SK-N-SH (cell line): ENCODE data around the gene AKAP10. TPM values are rescaled to one million over a fixed set of nuclear protein-coding genes. Genes with fewer than 3 reads are reported as not detected.

Source experiments
- CTCF ChIA-PET: fragments of 300-600, 350-600 bp; formaldehyde crosslinking; extraction: SDS; loops from one replicate; lab custom pipeline; 2021; lab: Yijun Ruan, JAX
- POLR2A ChIA-PET: fragments of 350-600 bp; sonication (Branson Sonifier 250); formaldehyde crosslinking; extraction: SDS; loops from one replicate; lab custom pipeline; 2020; ENCODE audit warnings: antibody characterized with exemption, inconsistent platforms; lab: Yijun Ruan, JAX
- DNase-seq: peaks from one replicate; pipeline ENCODE4 v3.0.0; 2012
- H2AFZ ChIP-seq: fragments of 200-600 bp; sonication (generic); 2 replicates; pipeline ENCODE4 v1.8.1; 2016; ENCODE audit warnings: antibody characterized with exemption, mild to moderate bottlenecking, low read depth
- H3F3A ChIP-seq: fragments of 200-600 bp; sonication (generic); replicated peaks from 2 replicates; pipeline ENCODE3; 2016; ENCODE audit warnings: antibody characterized with exemption, mild to moderate bottlenecking; ENCODE audit not compliant: insufficient read depth
- H3K27ac ChIP-seq, 2 experiments: fragments of 200-500 bp in 1 of 2; fragments of 200-600 bp in 1 of 2; sonication (Bioruptor generic) in 1 of 2; sonication (generic), shearing (Covaris generic) in 1 of 2; 2 replicates each; pipeline versions ENCODE4 v1.5.1 to v1.6.1; 2014 to 2016; ENCODE audit warnings: low read depth in 2 of 2, inconsistent platforms in 1 of 2, low read length in 1 of 2, mild to moderate bottlenecking in 1 of 2, mixed read lengths in 1 of 2
- H3K27me3 ChIP-seq: fragments of 200-600 bp; sonication (generic), shearing (Covaris generic); 2 replicates; pipeline ENCODE4 v1.6.1; 2016; ENCODE audit warnings: mixed run types; ENCODE audit not compliant: insufficient read depth
- H3K36me3 ChIP-seq, 2 experiments: fragments of 200-500 bp in 1 of 2; fragments of 200-600 bp in 1 of 2; sonication (Bioruptor generic) in 1 of 2; sonication (generic) in 1 of 2; replicated peaks in 1 of 2; 2 replicates each; pipeline versions ENCODE3 to v1.5.1; 2014 to 2016; ENCODE audit warnings: low read length in 1 of 2, mild to moderate bottlenecking in 1 of 2; ENCODE audit not compliant: insufficient read depth in 2 of 2, control insufficient read depth in 1 of 2
- H3K4me1 ChIP-seq, 2 experiments: fragments of 200-500 bp in 1 of 2; fragments of 200-600 bp in 1 of 2; sonication (Bioruptor generic) in 1 of 2; sonication (generic), shearing (Covaris generic) in 1 of 2; 2 replicates each; pipeline versions ENCODE4 v1.5.1 to v1.6.1; 2014 to 2016; ENCODE audit warnings: low read depth in 1 of 2, low read length in 1 of 2, mixed run types in 1 of 2; ENCODE audit not compliant: insufficient read depth in 2 of 2, control insufficient read depth in 1 of 2
- H3K4me2 ChIP-seq: fragments of 200-600 bp; sonication (generic), shearing (Covaris generic); 2 replicates; pipeline ENCODE4 v1.6.1; 2017; ENCODE audit warnings: mixed run types
- H3K4me3 ChIP-seq, 2 experiments: fragments of 200-500 bp in 1 of 2; fragments of 200-600 bp in 1 of 2; sonication (Bioruptor generic) in 1 of 2; sonication (generic), shearing (Covaris generic) in 1 of 2; 2 replicates each; pipeline versions ENCODE4 v1.5.1 to v1.8.1; 2014 to 2016; ENCODE audit warnings: low read depth in 2 of 2, inconsistent platforms in 1 of 2, low read length in 1 of 2, mild to moderate bottlenecking in 1 of 2, mixed read lengths in 1 of 2, moderate library complexity in 1 of 2
- H3K79me2 ChIP-seq: fragments of 200-600 bp; sonication (generic); 2 replicates; pipeline ENCODE4 v1.8.1; 2017; ENCODE audit warnings: mild to moderate bottlenecking; ENCODE audit not compliant: insufficient read depth
- H3K9ac ChIP-seq: fragments of 200-600 bp; sonication (generic); 2 replicates; pipeline ENCODE4 v1.6.1; 2017; ENCODE audit warnings: mixed run types
- H3K9me2 ChIP-seq: fragments of 200-600 bp; sonication (generic); 2 replicates; pipeline ENCODE4 v1.6.1; 2017; ENCODE audit warnings: mixed run types
- H3K9me3 ChIP-seq: fragments of 200-600 bp; sonication (generic); 2 replicates; pipeline ENCODE4 v1.6.1; 2017; ENCODE audit warnings: mixed run types, mild to moderate bottlenecking, moderate library complexity
- H4K20me1 ChIP-seq: fragments of 200-600 bp; sonication (generic); 2 replicates; pipeline ENCODE4 v1.6.1; 2017; ENCODE audit warnings: mild to moderate bottlenecking, mixed run types; ENCODE audit not compliant: insufficient read depth
- CTCF ChIP-seq: fragments of 200-600 bp; sonication (generic); IDR thresholded peaks from 2 replicates; pipeline ENCODE4 v1.6.1; 2017; ENCODE audit warnings: antibody characterized with exemption, mild to moderate bottlenecking, moderate library complexity
- EP300 ChIP-seq, 2 experiments: IDR thresholded peaks; 2 replicates each; pipeline versions ENCODE4 v1.4.0 to v1.6.1; 2012; ENCODE audit warnings: borderline replicate concordance in 1 of 2, low read depth in 1 of 2, low read length in 1 of 2
- EZH2phosphoT487 ChIP-seq: fragments of 200-600 bp; sonication (generic); IDR thresholded peaks from 2 replicates; pipeline ENCODE4 v1.6.1; 2017; ENCODE audit warnings: low read depth, mixed run types, mild to moderate bottlenecking, antibody characterized with exemption, moderate library complexity, borderline replicate concordance
- FOSL2 ChIP-seq: IDR thresholded peaks from 2 replicates; pipeline ENCODE4 v1.4.0; 2012; ENCODE audit warnings: low read depth, mild to moderate bottlenecking, moderate library complexity, borderline replicate concordance
- FOXM1 ChIP-seq: IDR thresholded peaks from 2 replicates; pipeline ENCODE4 v1.4.0; 2012; ENCODE audit warnings: low read depth, mild to moderate bottlenecking
- IRF3 ChIP-seq: fragments of 150-350 bp; IDR thresholded peaks from 2 replicates; pipeline ENCODE4 v1.6.1; 2016; ENCODE audit warnings: mild to moderate bottlenecking, low read depth, low read length
- JUND ChIP-seq: IDR thresholded peaks from 2 replicates; pipeline ENCODE4 v1.4.0; 2012
- MEF2A ChIP-seq: IDR thresholded peaks from 2 replicates; pipeline ENCODE4 v1.4.0; 2012; ENCODE audit warnings: low read depth, borderline replicate concordance
- MXI1 ChIP-seq: IDR thresholded peaks from 2 replicates; pipeline ENCODE4 v1.6.1; 2012; ENCODE audit warnings: mild to moderate bottlenecking, low read depth, low read length, improper control_type of control experiment
- RFX5 ChIP-seq: IDR thresholded peaks from 2 replicates; pipeline ENCODE4 v1.6.1; 2012; ENCODE audit warnings: mild to moderate bottlenecking, improper control_type of control experiment, low read length
- ZBTB33 ChIP-seq: IDR thresholded peaks from 2 replicates; pipeline ENCODE4 v1.4.0; 2012; ENCODE audit warnings: low read depth, borderline replicate concordance
- WGBS: methylation state at CpG from one replicate; pipeline ENCODE4 v1.1.6; 2017; ENCODE audit warnings: low lambda C conversion rate; 5-methylcytosine and 5-hydroxymethylcytosine counted together
- polyA plus RNA-seq, 3 experiments: library from polyadenylated mRNA; depleted of rRNA; stranded (reverse); fragments of >200 nt; gene quantifications; 2 replicates each; pipeline ENCODE4 v1.2.3, GENCODE V29; 2012

The AKAP10 gene
- polyA plus RNA-seq, 1 of the 3 experiments (the other 2 are of a cell fraction): 12.7 TPM

- no peak for TF ChIP-seq CTCF
- TF ChIP-seq, all 33 proteins: peak for 0
Measured at GRCh38 chr17:19880393-19880792, 97.2 kb downstream of the AKAP10 start (continued).

- no peak overlapping the region for H3K27ac ChIP-seq
- no peak overlapping the region for H3K4me2 ChIP-seq
- no peak for DNase-seq
- H3K4me1 ChIP-seq: no peaks in the 10 kb centered on the region
- TF ChIP-seq FOXM1: no peak
- no peak for TF ChIP-seq JUND
- TF ChIP-seq EP300 (IDR thresholded peaks at IDR 0.05; ENCODE audit: borderline replicate concordance in 1 of 2, low read depth in 1 of 2, low read length in 1 of 2): no peak
- TF ChIP-seq FOSL2: no peak
- 36% methylated on average over 6 of the region's 6 CpGs for WGBS
- ChIA-PET CTCF (no interaction called here), POLR2A (no interaction called here)
- no peaks in the 10 kb centered on the region for H3K36me3 ChIP-seq
- H3K4me3 ChIP-seq: no peak overlapping the region
- H3K9me3 ChIP-seq: no peaks in the 10 kb centered on the region
- H3K79me2 ChIP-seq: no peaks in the 10 kb centered on the region
- no peaks in the 10 kb centered on the region for H3K9me2 ChIP-seq
- H2AFZ ChIP-seq: no peak overlapping the region
- H3K9ac ChIP-seq: no peak overlapping the region
- no peaks in the 10 kb centered on the region for H3K27me3 ChIP-seq
- H3F3A ChIP-seq: no peaks in the 10 kb centered on the region
- no peaks in the 10 kb centered on the region for H4K20me1 ChIP-seq
Measured at GRCh38 chr17:19877364-19877945, 100.2 kb downstream of the AKAP10 start.

GRCh38 chr17:19876529-19877161 lies 101.0 kb downstream of the AKAP10 start:
- Histone ChIP-seq H2AFZ (no peak overlapping the region), H3K27ac (no peak overlapping the region), H3K9me2 (no peaks in the 10 kb centered on the region), H3K27me3 (no peaks in the 10 kb centered on the region), H3K4me1 (no peaks in the 10 kb centered on the region), H3K79me2 (no peaks in the 10 kb centered on the region), H3K4me2 (no peak overlapping the region), H3F3A (no peaks in the 10 kb centered on the region), H4K20me1 (no peaks in the 10 kb centered on the region), H3K9ac (no peak overlapping the region), H3K4me3 (no peak overlapping the region), H3K9me3 (no peaks in the 10 kb centered on the region), H3K36me3 (no peaks in the 10 kb centered on the region)
- DNase-seq: no peak
- TF ChIP-seq EZH2phosphoT487: no peak
- no peak for TF ChIP-seq ZBTB33
- TF ChIP-seq FOXM1: no peak
- TF ChIP-seq RFX5: no peak
- TF ChIP-seq MXI1: no peak
- TF ChIP-seq EP300 (IDR thresholded peaks at IDR 0.05; ENCODE audit: borderline replicate concordance in 1 of 2, low read depth in 1 of 2, low read length in 1 of 2): no peak
- TF ChIP-seq IRF3: no peak
- TF ChIP-seq MEF2A: no peak
- CTCF ChIA-PET: no interaction called here
- POLR2A ChIA-PET: interaction anchor here (0.6 kb wide), 1 partner anchor 480 kb away, joined by 3 read pairs; no protein-coding TSS in a partner anchor
- 81% methylated on average over 13 of the region's 13 CpGs for WGBS
